Muscle layer of duodenum (tissue), 2 donors: ENCODE measurements around the gene MRPS35.
A peak's percentile ranks its signal among the peaks of the same experiment; 100 is the strongest.
"Not testable (repeated sequence)": the region's sequence is repeated elsewhere in the genome, so short reads cannot be mapped to it uniquely, and the experiment has no call there.

ENCODE experiments used
- H3K27ac ChIP-seq: one replicate; pipeline ENCODE4 v1.7.0; 2013; ENCODE audit warnings: mild to moderate bottlenecking, low read length
- H3K27me3 ChIP-seq: one replicate; pipeline ENCODE4 v1.7.0; 2013; ENCODE audit warnings: low read depth, mild to moderate bottlenecking, control low read depth, low read length
- H3K36me3 ChIP-seq, 2 donors: one replicate each; pipeline ENCODE4 v1.7.0; 2013; ENCODE audit warnings: low read length in 2 of 2, control low read depth in 1 of 2, mild to moderate bottlenecking in 1 of 2; ENCODE audit not compliant: insufficient read depth in 2 of 2, control insufficient read depth in 1 of 2
- H3K4me1 ChIP-seq, 2 donors: one replicate each; pipeline ENCODE4 v1.7.0; 2013; ENCODE audit warnings: low read length in 2 of 2, mild to moderate bottlenecking in 2 of 2, control low read depth in 1 of 2, moderate library complexity in 1 of 2; ENCODE audit not compliant: insufficient read depth in 2 of 2, control insufficient read depth in 1 of 2
- H3K4me3 ChIP-seq, 2 donors: one replicate each; pipeline ENCODE4 v1.7.0; 2013; ENCODE audit warnings: low read length in 2 of 2, low read depth in 1 of 2, mild to moderate bottlenecking in 1 of 2
- H3K9me3 ChIP-seq, 2 donors: one replicate each; pipeline ENCODE4 v1.7.0; 2013; ENCODE audit warnings: low read length in 2 of 2, control low read depth in 1 of 2, mild to moderate bottlenecking in 1 of 2; ENCODE audit not compliant: control insufficient read depth in 1 of 2
- donor health status: healthy.

The MRPS35 gene

DNA sequence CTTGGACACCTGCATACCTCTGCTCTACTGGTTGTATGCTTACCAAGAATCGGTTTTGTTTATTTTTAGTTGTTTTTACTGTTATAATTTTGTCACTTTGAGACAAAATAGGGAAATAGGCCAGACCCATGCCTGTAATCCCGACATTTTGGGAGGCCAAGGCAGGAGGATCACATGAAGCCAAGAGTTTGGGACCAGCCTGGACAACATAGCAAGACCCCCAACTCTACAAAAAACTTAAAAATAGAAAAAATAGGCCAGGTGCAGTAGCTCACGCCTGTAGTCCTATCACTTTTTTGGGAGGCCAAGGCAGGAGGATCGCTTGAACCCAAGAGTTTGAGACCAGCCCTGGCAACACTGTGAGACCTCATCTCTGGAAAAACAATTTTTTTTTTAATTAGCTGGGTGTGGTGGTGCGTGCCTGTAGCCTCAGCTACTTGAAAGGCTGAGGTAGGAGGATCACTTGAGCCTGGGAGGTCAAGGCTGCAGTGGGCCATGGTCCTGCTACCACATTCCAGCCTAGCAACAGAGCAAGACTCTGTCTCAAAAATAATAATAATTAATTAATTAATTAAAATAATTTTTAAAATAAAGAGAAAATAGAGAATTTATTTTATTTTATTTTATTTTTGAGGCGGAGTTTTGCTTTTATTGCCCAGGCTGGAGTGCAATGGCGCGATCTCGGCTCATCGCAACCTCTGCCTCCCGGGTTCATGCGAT, 1.3 kb upstream of the MRPS35 start:
- H3K27ac ChIP-seq: peak overlapping the region; percentile 90
- H3K4me3 ChIP-seq: peak overlapping the region; percentile 100
- peaks cover 8 to 19% of the 10 kb centered on the region in 2 donors for H3K4me1 ChIP-seq

DNA sequence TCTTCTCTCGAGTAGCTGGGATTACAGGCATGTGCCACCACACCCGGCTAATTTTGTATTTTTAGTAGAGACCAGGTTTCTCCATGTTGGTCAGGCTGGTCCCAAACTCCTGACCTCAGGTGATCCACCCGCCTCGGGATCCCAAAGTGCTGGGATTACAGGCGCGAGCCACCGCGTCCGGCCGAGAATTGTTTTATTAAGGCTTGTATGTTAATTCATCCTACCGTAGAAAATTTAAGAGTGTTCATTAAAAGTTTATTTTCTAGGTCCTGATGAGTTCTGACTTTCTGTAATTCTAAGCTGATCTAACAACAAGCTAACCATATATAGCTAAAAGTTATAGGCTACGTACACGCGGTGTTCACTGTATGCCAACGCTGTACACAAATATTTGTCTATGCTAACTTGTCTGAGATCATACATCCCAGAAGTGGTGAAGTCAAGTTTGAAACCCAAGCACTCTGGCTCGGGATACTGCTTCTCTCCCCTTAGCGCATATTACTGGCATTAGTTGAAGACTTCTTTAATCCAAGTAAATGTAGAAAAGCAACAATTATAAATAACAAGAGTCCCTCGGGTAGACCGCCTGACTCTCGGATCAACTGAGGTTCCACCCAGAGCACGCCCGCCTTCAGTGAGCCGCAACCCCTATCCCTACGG, 570 bp upstream of the MRPS35 start:
- Histone ChIP-seq H3K4me1 (peaks cover 8 to 19% of the 10 kb centered on the region in 2 donors), H3K4me3 (peak overlapping the region; percentile 100), H3K36me3 (peaks cover 0 to 4% of the 10 kb centered on the region in 2 donors), H3K9me3 (no peaks in the 10 kb centered on the region), H3K27ac (peak overlapping the region; percentile 90), H3K27me3 (no peaks in the 10 kb centered on the region)

More for the DNA sequence above, 1.3 kb upstream of the MRPS35 start:
- H3K27me3 ChIP-seq: no peaks in the 10 kb centered on the region
- H3K36me3 ChIP-seq: peaks cover 0 to 4% of the 10 kb centered on the region in 2 donors
- H3K9me3 ChIP-seq: no peaks in the 10 kb centered on the region

DNA sequence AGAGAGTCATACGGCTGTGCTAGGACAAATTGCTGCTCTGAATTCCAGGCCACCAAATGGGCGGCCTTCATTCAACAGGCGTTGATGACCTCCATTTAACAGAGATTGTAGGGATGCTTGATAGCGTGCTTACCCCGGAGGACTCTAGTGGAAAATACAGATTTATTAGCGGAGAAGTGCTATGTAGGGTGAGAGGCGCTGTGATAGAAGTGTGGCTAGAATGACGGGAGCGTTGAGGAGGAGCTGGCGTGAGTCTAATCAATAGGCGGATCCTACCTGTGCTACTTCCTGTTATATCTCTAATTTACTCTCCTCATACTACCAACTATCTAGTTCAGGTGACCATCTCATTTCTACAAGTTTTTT, 668 bp downstream of the MRPS35 start:
- H3K27me3 ChIP-seq: no peaks in the 10 kb centered on the region
- H3K4me1 ChIP-seq: peaks cover 8 to 19% of the 10 kb centered on the region in 2 donors
- no peaks in the 10 kb centered on the region for H3K9me3 ChIP-seq
- H3K4me3 ChIP-seq: peak overlapping the region; percentile 100
- H3K27ac ChIP-seq: peak overlapping the region; percentile 90
- peaks cover 0 to 12% of the 10 kb centered on the region in 2 donors for H3K36me3 ChIP-seq

DNA sequence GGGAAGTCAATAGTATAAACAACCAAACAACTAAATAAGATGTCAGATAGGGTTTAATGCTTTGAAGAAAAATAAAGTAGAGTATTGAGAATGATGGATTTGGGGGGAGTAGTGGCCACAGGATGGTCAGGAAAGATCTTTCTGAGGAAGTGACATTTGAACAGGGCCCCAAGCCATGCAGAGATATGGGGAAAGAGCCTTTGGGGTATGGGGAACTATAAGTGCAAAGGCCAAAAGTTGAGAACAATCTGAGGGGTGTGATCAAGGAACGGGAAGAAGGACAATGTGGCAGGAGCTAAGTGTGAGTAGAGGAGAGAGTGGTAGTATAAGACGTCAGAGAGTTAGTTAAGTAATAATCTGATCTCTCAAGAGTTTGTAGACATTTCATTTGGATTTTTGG, 1.3 kb downstream of the MRPS35 start:
- no peak overlapping the region for H3K27ac ChIP-seq
- H3K36me3 ChIP-seq: peaks cover 0 to 18% of the 10 kb centered on the region in 2 donors
- H3K27me3 ChIP-seq: no peaks in the 10 kb centered on the region
- H3K9me3 ChIP-seq: no peaks in the 10 kb centered on the region
- H3K4me1 ChIP-seq: peaks cover 8 to 19% of the 10 kb centered on the region in 2 donors
- H3K4me3 ChIP-seq: peak overlapping the region in 1 of 2 donors; percentile 100

DNA sequence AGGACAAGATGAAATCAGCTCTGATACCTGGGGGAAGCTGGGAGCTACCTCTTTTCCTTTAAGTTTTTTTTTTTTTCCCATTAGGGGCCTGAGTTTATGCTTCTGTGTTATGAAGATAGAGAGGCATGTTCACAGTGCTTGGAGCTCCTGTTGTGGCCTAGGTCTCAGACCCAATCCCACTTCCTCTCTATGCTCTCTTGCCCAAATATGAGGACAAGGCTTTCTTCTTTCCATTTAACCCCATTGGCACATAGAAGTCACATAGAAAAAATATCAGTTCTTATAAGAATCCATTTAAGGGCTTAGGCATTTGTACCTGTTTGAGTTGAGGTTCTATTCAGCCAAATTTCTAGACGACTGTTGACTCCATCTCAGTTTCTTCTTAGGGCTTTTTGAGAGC, 12.6 kb downstream of the MRPS35 start:
- Histone ChIP-seq H3K27ac (no peak overlapping the region), H3K27me3 (no peaks in the 10 kb centered on the region), H3K9me3 (no peaks in the 10 kb centered on the region), H3K4me1 (no peaks in the 10 kb centered on the region), H3K36me3 (peaks cover 5 to 53% of the 10 kb centered on the region in 2 donors), H3K4me3 (no peak overlapping the region)

DNA sequence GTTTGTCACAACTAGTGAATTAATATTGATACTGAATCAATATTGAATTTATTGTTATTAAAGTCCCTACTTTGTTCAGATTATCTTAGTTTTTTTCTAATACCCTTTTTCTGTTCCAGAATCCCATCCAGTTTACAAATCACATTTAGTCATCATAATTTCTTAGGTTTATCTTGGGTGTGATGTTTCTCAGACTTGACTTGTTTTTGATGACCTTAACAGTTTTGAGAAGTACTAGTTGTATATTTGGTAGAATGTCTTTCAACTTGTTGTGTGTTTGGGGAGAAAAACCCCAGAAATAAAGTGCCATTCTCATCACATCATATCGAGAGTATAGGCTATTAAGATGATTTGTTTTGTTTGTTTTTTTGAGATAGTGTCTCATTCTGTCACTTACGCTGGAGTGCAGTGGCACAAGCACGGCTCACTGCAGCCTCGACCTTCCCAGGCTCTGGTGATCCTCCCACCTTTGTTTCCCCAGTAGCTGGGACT, 19.5 kb downstream of the MRPS35 start:
- Histone ChIP-seq H3K27me3 (no peaks in the 10 kb centered on the region), H3K27ac (no peak overlapping the region), H3K36me3 (peaks cover 20 to 22% of the 10 kb centered on the region in 2 donors), H3K4me1 (no peaks in the 10 kb centered on the region), H3K9me3 (no peaks in the 10 kb centered on the region), H3K4me3 (no peak overlapping the region)

DNA sequence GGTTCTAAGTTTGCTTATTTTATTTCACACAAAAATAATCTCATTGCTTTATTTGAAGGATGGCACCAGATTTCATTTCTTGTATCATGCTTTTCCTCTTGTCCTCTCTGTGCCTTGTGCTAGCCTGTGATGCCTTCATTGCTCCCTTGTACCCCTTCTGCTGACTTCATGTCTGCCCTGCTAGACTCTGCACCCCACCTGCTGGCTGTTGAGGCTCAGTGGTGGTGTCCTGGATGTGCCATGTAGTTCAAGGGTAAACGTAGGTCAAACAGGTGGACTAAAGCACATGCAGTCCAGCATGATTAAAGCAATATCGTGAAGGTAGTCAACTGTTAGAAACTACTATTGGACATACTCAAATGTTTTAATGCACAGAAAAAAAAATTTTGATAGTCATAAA, 21.6 kb downstream of the MRPS35 start:
- no peaks in the 10 kb centered on the region for H3K4me1 ChIP-seq
- H3K9me3 ChIP-seq: no peaks in the 10 kb centered on the region
- no peak overlapping the region for H3K4me3 ChIP-seq
- H3K27me3 ChIP-seq: no peaks in the 10 kb centered on the region
- no peak overlapping the region for H3K27ac ChIP-seq
- peaks cover 11 to 33% of the 10 kb centered on the region in 2 donors for H3K36me3 ChIP-seq

DNA sequence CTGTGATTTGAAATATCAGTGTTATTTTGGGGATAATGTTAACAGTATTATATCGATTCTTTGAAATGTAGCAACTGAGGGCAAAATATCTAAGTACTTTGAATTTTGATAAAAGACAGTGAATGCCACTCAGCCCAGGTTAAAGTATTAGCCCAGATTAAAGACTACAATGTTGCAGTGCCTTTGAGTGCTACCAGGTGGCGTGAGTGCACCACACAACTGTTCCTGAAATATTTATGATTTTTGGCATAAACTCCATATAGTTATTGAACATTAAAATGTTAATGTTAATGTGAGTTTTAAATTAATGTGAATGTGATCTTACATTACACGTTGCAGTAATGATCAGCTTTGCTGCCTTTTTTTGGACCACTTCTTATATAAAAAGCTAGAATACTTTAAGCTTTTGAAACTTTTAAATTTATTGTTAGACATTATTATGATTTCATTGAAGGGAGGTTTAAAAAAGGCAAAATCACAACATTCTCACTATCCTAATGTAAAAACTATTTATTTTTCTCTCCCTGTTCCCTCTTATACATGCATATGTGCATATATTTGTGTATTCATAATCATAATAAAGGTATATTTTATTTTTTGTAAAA, 22.5 kb downstream of the MRPS35 start:
- Histone ChIP-seq H3K27ac (no peak overlapping the region), H3K27me3 (no peaks in the 10 kb centered on the region), H3K4me3 (no peak overlapping the region), H3K36me3 (peaks cover 11 to 34% of the 10 kb centered on the region in 2 donors), H3K9me3 (no peaks in the 10 kb centered on the region), H3K4me1 (no peaks in the 10 kb centered on the region)

DNA sequence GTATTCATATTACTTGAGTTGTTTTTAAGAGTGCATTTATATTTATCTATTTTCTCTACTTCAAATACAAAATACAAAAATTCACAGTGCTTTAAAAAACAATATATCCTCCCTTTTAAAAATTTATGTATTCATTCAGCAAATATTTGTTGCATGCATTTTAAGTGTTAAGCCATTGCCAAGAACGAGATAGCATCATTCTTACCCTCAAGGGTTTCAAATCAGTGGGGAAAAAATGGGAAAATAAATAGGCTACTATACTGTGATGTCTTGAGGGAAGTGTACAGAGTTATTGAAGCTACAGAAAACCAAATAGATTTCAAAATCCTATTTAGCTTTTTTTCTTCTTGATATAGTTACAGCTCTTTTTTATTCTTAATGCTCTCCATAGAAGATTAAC, 23.2 kb downstream of the MRPS35 start:
- Histone ChIP-seq H3K9me3 (no peaks in the 10 kb centered on the region), H3K27ac (no peak overlapping the region), H3K4me1 (no peaks in the 10 kb centered on the region), H3K27me3 (no peaks in the 10 kb centered on the region), H3K4me3 (no peak overlapping the region), H3K36me3 (peaks cover 11 to 29% of the 10 kb centered on the region in 2 donors)

DNA sequence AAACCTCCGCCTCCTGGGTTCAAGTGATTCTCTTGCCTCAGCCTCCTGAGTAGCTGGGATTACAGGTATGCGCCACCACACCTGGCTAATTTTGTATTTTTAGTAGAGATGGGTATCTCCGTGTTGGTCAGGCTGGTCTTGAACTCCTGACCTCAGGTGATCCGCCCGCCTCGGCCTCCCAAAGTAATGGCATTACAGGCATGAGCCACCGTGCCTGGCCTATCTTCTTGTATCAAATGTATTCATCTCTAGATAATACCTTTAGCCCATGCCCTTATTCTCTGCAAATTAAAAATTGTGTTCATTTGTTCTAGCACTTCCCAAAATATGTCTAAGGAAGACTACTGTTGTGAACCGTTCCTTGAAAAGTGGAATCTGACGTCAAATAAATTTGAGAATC, 23.7 kb downstream of the MRPS35 start:
- not testable (repeated sequence) for H3K27me3 ChIP-seq
- H3K36me3 ChIP-seq: peaks cover 14 to 27% of the 10 kb centered on the region in 2 donors

DNA sequence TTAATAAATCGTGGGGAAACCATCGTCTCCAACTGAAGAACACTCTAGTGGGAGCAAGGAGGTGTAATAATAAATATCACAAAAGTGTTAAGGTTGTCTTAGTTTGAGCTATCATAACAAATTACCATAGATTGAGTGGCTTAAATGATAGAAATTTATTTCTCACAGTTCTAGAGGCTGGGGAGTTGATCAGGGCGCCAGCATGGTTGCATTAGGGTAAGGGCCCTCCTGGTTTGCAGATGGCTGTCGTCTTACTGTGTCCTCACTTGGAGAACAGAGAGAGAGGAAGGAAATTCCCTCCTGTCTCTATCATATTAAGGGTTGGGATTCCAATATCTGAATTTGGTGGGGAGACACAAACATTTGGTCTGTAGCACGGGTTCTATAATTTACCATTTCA, 33.0 kb downstream of the MRPS35 start:
- H3K36me3 ChIP-seq: peaks cover 12 to 24% of the 10 kb centered on the region in 2 donors
- no peaks in the 10 kb centered on the region for H3K4me1 ChIP-seq
- no peaks in the 10 kb centered on the region for H3K27me3 ChIP-seq
- H3K9me3 ChIP-seq: no peaks in the 10 kb centered on the region
- H3K27ac ChIP-seq: no peak overlapping the region
- H3K4me3 ChIP-seq: no peak overlapping the region

More for the DNA sequence above, 23.7 kb downstream of the MRPS35 start:
- H3K4me1 ChIP-seq, H3K27ac ChIP-seq, H3K4me3 ChIP-seq, H3K9me3 ChIP-seq: not testable (repeated sequence)
